Astrocyte (in vitro differentiated cells and primary cell): Measurements from ENCODE around the gene CSNK1G2. TPM values are rescaled to one million over a fixed set of nuclear protein-coding genes. Genes with fewer than 3 reads are reported as not detected.

ENCODE experiments used
- DNase-seq: peaks from one replicate; pipeline ENCODE4 v3.0.0-alpha.2; 2010; ENCODE audit warnings: low read depth
- FAIRE-seq: peaks from 2 replicates; lab custom pipeline; 2011; peaks lifted over from hg19 to GRCh38; lab: Jason Lieb, UNC
- H2AFZ ChIP-seq: 2 replicates; pipeline ENCODE4 v1.6.0; 2012; ENCODE audit warnings: low read depth, low read length, inconsistent platforms
- H3K27ac ChIP-seq: 2 replicates; pipeline ENCODE4 v1.5.1; 2011; ENCODE audit warnings: low read depth, low read length, inconsistent platforms
- H3K27me3 ChIP-seq: 2 replicates; pipeline ENCODE4 v1.6.0; 2011; ENCODE audit warnings: low read length, inconsistent platforms; ENCODE audit not compliant: insufficient read depth
- H3K36me3 ChIP-seq: 2 replicates; pipeline ENCODE4 v1.5.1; 2011; ENCODE audit warnings: low read length, inconsistent platforms; ENCODE audit not compliant: insufficient read depth
- H3K4me1 ChIP-seq: 2 replicates; pipeline ENCODE4 v1.5.1; 2011; ENCODE audit warnings: low read length, inconsistent platforms; ENCODE audit not compliant: insufficient read depth
- H3K4me2 ChIP-seq: 2 replicates; pipeline ENCODE4 v1.6.0; 2012; ENCODE audit warnings: low read length, inconsistent platforms
- H3K4me3 ChIP-seq: 2 replicates; pipeline ENCODE4 v1.5.1; 2011; ENCODE audit warnings: low read depth, mild to moderate bottlenecking, low read length, inconsistent platforms; ENCODE audit not compliant: insufficient read depth
- H3K79me2 ChIP-seq: 2 replicates; pipeline ENCODE4 v1.6.0; 2012; ENCODE audit warnings: mild to moderate bottlenecking, low read length, inconsistent platforms; ENCODE audit not compliant: insufficient read depth
- H3K9ac ChIP-seq: 2 replicates; pipeline ENCODE4 v1.6.0; 2012; ENCODE audit warnings: mild to moderate bottlenecking, low read length, inconsistent platforms
- H3K9me3 ChIP-seq: 2 replicates; pipeline ENCODE4 v1.5.1; 2012; ENCODE audit warnings: low read depth, mild to moderate bottlenecking, low read length, inconsistent platforms; ENCODE audit not compliant: insufficient read depth
- H4K20me1 ChIP-seq: 2 replicates; pipeline ENCODE4 v1.6.0; 2012; ENCODE audit warnings: low read length, inconsistent platforms; ENCODE audit not compliant: insufficient read depth
- H3K27ac Mint-ChIP-seq: one replicate; pipeline ENCODE4 v1.8.0; 2021; ENCODE audit warnings: mild to moderate bottlenecking, mixed read lengths; ENCODE audit not compliant: unreplicated experiment
- H3K27me3 Mint-ChIP-seq: one replicate; pipeline ENCODE4 v1.8.0; 2021; ENCODE audit warnings: low read depth, mixed read lengths; ENCODE audit not compliant: unreplicated experiment
- H3K36me3 Mint-ChIP-seq: one replicate; pipeline ENCODE4 v1.8.0; 2021; ENCODE audit warnings: low read depth, mixed read lengths; ENCODE audit not compliant: unreplicated experiment
- H3K4me1 Mint-ChIP-seq: one replicate; pipeline ENCODE4 v1.8.0; 2021; ENCODE audit warnings: low read depth, mixed read lengths; ENCODE audit not compliant: unreplicated experiment
- H3K4me3 Mint-ChIP-seq: one replicate; pipeline ENCODE4 v1.8.0; 2021; ENCODE audit warnings: mild to moderate bottlenecking, moderate library complexity, mixed read lengths; ENCODE audit not compliant: unreplicated experiment
- H3K9me3 Mint-ChIP-seq: one replicate; pipeline ENCODE4 v1.8.0; 2021; ENCODE audit warnings: mild to moderate bottlenecking, mixed read lengths; ENCODE audit not compliant: unreplicated experiment
- CTCF ChIP-seq: IDR thresholded peaks from 2 replicates; pipeline ENCODE4 v1.5.1; 2011; ENCODE audit warnings: low read depth, mild to moderate bottlenecking, inconsistent platforms, low read length, moderate library complexity; ENCODE audit not compliant: insufficient read depth
- EZH2 ChIP-seq: IDR thresholded peaks from 2 replicates; pipeline ENCODE4 v1.6.1; 2012; ENCODE audit warnings: mild to moderate bottlenecking, low read length, inconsistent platforms; ENCODE audit not compliant: insufficient read depth
- total RNA-seq: library from RNA; stranded (reverse); gene quantifications from 2 replicates; pipeline ENCODE4 v1.2.1, GENCODE V29; 2021

Gene CSNK1G2
- total RNA-seq, 1 donor from 2014 or later, result 64.1 TPM

- no peak overlapping the region for H3K4me3 ChIP-seq
- H2AFZ ChIP-seq, result no peak overlapping the region
- H3K4me3 Mint-ChIP-seq, result peak overlapping the region; percentile 94
- FAIRE-seq (no peak), DNase-seq (no peak)
- H3K27ac ChIP-seq, result no peak overlapping the region
- H3K9me3 Mint-ChIP-seq, result no peaks in the 10 kb centered on the region
- peaks cover 23% of the 10 kb centered on the region for H3K4me1 ChIP-seq
- TF ChIP-seq CTCF (no peak), EZH2 (no peak)
- peak overlapping the region; percentile 90 for H3K9ac ChIP-seq
- H3K27me3 ChIP-seq, result no peaks in the 10 kb centered on the region
- peaks cover 9% of the 10 kb centered on the region for H3K4me1 Mint-ChIP-seq
- H4K20me1 ChIP-seq, result peaks cover 61% of the 10 kb centered on the region
- H3K27ac Mint-ChIP-seq, result peak overlapping the region; percentile 72
- peaks cover 2% of the 10 kb centered on the region for H3K36me3 ChIP-seq
- peaks cover 67% of the 10 kb centered on the region for H3K79me2 ChIP-seq
- peak overlapping the region; percentile 100 for H3K4me2 ChIP-seq
- no peaks in the 10 kb centered on the region for H3K36me3 Mint-ChIP-seq
- no peaks in the 10 kb centered on the region for H3K27me3 Mint-ChIP-seq
- no peaks in the 10 kb centered on the region for H3K9me3 ChIP-seq
Measured at GRCh38 chr19:1943661-1944087, 2.7 kb downstream of the CSNK1G2 start.

DNA sequence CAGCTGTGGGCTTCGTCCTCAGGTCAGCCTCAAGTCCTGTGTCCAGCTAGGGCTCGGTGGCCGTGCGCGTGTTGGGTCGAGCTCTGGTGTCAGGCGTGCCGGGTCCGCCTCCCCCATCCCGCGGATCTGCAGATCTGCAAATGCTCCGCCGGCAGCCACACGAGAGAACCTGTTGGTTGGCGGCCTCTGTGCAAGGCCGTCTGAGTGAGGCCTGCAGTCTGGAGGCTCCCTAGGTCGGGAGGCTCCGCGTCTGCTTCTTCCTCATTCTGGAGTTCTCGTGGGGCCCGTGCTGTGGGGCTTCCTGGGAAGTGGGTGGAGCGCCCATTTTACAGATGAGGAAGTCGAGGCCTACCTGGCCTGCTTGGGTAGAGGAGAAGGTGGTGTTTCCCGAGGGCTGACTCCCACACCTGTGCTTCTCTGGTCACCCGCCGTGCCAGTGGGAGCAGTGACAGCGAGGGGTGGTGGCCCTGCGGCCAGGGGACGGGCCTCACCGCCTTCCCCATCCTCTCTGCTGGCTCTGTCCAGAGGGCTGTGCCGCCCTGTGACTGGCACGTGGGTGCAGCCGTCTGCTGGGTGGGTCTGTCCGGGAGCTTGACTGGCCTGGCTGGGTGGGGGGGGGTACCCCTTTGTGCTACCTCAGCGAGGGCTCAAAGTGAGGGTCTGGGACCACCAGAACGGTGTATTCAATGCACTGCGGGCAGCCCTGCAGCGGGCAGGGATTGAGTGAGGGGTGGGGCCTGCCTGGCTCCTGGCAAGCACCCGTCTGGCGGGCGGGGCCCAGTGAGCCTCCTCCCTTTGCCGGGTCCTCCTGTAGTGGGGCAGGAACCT, 3.3 kb downstream of the CSNK1G2 start:
- DNase-seq (no peak), FAIRE-seq (no peak)
- no peak overlapping the region for H3K27ac ChIP-seq
- no peak overlapping the region for H3K4me2 ChIP-seq
- peaks cover 74% of the 10 kb centered on the region for H3K79me2 ChIP-seq
- no peak overlapping the region for H2AFZ ChIP-seq
- Mint-ChIP-seq H3K9me3 (no peaks in the 10 kb centered on the region), H3K36me3 (peaks cover 4% of the 10 kb centered on the region), H3K4me3 (peak overlapping the region; percentile 14), H3K4me1 (peaks cover 9% of the 10 kb centered on the region), H3K27ac (peak overlapping the region; percentile 72), H3K27me3 (no peaks in the 10 kb centered on the region)
- H3K4me1 ChIP-seq, result peaks cover 23% of the 10 kb centered on the region
- H3K27me3 ChIP-seq, result no peaks in the 10 kb centered on the region
- H3K9me3 ChIP-seq, result no peaks in the 10 kb centered on the region
- H4K20me1 ChIP-seq, result peaks cover 67% of the 10 kb centered on the region
- no peak for TF ChIP-seq EZH2
- TF ChIP-seq CTCF, result no peak
- H3K9ac ChIP-seq, result no peak overlapping the region
- H3K36me3 ChIP-seq, result peaks cover 2% of the 10 kb centered on the region
- H3K4me3 ChIP-seq, result no peak overlapping the region
